Keratinocyte (primary cell): ENCODE data around the gene EHBP1.

Experiments used
- EZH2 ChIP-seq: IDR thresholded peaks from one replicate; pipeline ENCODE4 v1.6.1; 2012; ENCODE audit warnings: inconsistent platforms, mild to moderate bottlenecking, low read length, moderate library complexity
- TF ChIP-seq, protein P1 (sequence below), 3 experiments: IDR thresholded peaks in 1 of 3; conservative IDR thresholded peaks in 1 of 3; optimal IDR thresholded peaks in 1 of 3; 2 replicates in 2 of 3; 3 replicates in 1 of 3; pipeline versions ENCODE3 to v1.5.1; 2011; ENCODE audit warnings: low read length in 3 of 3, mild to moderate bottlenecking in 3 of 3, moderate library complexity in 2 of 3, control low read depth in 1 of 3, inconsistent platforms in 1 of 3; ENCODE audit not compliant: insufficient read depth in 2 of 3; ENCODE audit errors: extremely low read depth in 1 of 3

- TF ChIP-seq, protein P1, sequence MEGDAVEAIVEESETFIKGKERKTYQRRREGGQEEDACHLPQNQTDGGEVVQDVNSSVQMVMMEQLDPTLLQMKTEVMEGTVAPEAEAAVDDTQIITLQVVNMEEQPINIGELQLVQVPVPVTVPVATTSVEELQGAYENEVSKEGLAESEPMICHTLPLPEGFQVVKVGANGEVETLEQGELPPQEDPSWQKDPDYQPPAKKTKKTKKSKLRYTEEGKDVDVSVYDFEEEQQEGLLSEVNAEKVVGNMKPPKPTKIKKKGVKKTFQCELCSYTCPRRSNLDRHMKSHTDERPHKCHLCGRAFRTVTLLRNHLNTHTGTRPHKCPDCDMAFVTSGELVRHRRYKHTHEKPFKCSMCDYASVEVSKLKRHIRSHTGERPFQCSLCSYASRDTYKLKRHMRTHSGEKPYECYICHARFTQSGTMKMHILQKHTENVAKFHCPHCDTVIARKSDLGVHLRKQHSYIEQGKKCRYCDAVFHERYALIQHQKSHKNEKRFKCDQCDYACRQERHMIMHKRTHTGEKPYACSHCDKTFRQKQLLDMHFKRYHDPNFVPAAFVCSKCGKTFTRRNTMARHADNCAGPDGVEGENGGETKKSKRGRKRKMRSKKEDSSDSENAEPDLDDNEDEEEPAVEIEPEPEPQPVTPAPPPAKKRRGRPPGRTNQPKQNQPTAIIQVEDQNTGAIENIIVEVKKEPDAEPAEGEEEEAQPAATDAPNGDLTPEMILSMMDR (optimal IDR thresholded peaks at IDR 0.05 in 1 of 3, IDR thresholded peaks at IDR 0.05 in 1 of 3, conservative IDR thresholded peaks at IDR 0.05 in 1 of 3; ENCODE audit: extremely low read depth in 1 of 3, insufficient read depth in 2 of 3, low read length in 3 of 3): no peak
- no peak for TF ChIP-seq EZH2
Observed at GRCh38 chr2:62814123-62814522, 108.6 kb downstream of the EHBP1 start.
